MM.1S (cell line): ENCODE results near the gene NSD2.

ENCODE experiments used
- EZH2 ChIP-seq: fragments of 300-600 bp; sonication (generic); optimal IDR thresholded peaks from 2 replicates; pipeline ENCODE3; 2017; ENCODE audit warnings: low read depth, mild to moderate bottlenecking, antibody characterized with exemption, low read length, mixed read lengths
- EZH2phosphoT487 ChIP-seq: fragments of 300-600 bp; sonication (generic); IDR thresholded peaks from 2 replicates; pipeline ENCODE4 v1.6.1; 2018; ENCODE audit warnings: antibody characterized with exemption, low read length
- TF ChIP-seq, protein P1 (sequence below): fragments of 300-600 bp; sonication (generic); IDR thresholded peaks from 2 replicates; pipeline ENCODE4 v1.5.1; 2016; ENCODE audit warnings: antibody characterized with exemption, low read length, mixed read lengths

DNA sequence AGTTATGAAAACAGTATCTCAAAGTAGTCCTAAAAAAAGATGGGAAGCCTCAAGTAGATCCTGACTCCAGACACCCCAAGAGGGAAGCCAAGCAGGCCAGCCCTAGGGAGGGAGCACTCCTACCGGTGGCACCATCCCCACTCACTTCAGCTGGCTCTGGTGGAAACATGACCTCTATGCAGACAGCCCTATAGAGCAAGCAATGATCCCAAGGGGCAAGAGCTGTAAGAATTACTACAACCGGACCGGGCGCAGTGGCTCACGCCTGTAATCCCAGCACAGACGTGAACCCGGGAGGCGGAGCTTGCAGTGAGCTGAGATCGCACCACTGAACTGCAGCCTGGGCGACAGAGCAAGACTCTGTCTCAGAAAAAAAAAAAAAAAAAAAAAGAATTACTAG is 20.9 kb upstream of the NSD2 start:
- TF ChIP-seq, protein P1, sequence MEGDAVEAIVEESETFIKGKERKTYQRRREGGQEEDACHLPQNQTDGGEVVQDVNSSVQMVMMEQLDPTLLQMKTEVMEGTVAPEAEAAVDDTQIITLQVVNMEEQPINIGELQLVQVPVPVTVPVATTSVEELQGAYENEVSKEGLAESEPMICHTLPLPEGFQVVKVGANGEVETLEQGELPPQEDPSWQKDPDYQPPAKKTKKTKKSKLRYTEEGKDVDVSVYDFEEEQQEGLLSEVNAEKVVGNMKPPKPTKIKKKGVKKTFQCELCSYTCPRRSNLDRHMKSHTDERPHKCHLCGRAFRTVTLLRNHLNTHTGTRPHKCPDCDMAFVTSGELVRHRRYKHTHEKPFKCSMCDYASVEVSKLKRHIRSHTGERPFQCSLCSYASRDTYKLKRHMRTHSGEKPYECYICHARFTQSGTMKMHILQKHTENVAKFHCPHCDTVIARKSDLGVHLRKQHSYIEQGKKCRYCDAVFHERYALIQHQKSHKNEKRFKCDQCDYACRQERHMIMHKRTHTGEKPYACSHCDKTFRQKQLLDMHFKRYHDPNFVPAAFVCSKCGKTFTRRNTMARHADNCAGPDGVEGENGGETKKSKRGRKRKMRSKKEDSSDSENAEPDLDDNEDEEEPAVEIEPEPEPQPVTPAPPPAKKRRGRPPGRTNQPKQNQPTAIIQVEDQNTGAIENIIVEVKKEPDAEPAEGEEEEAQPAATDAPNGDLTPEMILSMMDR, result no peak
- TF ChIP-seq EZH2phosphoT487, result no peak
- no peak for TF ChIP-seq EZH2
